Vagina (tissue), 2 donors: Measurements from ENCODE around the gene RASGRP4.

Source experiments
- CTCF ChIP-seq, 3 experiments: fragments of 450-650 bp in 2 of 3; fragments of 200-600 bp in 1 of 3; sonication (generic) in 1 of 3; IDR thresholded peaks; one replicate each; pipeline ENCODE4 v1.5.1; 2017 to 2019; ENCODE audit warnings: antibody characterized with exemption in 3 of 3, mild to moderate bottlenecking in 2 of 3, moderate library complexity in 2 of 3
- POLR2A ChIP-seq, 2 donors: fragments of 450-650 bp; IDR thresholded peaks; one replicate each; pipeline ENCODE4 v1.6.1; 2017; ENCODE audit warnings: antibody characterized with exemption in 2 of 2, mild to moderate bottlenecking in 2 of 2, moderate library complexity in 2 of 2
- POLR2AphosphoS5 ChIP-seq, 2 donors: sonication (generic); formaldehyde crosslinking; IDR thresholded peaks; one replicate each; pipeline ENCODE4 v1.9.0; 2017; ENCODE audit warnings: antibody characterized with exemption in 2 of 2, mild to moderate bottlenecking in 2 of 2, low read depth in 1 of 2; ENCODE audit not compliant: insufficient read depth in 1 of 2

- TF ChIP-seq CTCF (IDR thresholded peaks at IDR 0.05) (no peak), POLR2AphosphoS5 (IDR thresholded peaks at IDR 0.05; ENCODE audit: insufficient read depth in 1 of 2, low read depth in 1 of 2) (no peak), POLR2A (IDR thresholded peaks at IDR 0.05) (no peak)
Measured at GRCh38 chr19:38458991-38459390, 33.0 kb upstream of the RASGRP4 start.
